ENCODE results near the gene HOXD3. TPM values are rescaled to one million over a fixed set of nuclear protein-coding genes. Genes with fewer than 3 reads are reported as not detected.

Gene HOXD3
- total and polyA plus RNA-seq, 9 of the 15 experiments (the other 6 are each of a cell fraction or from before 2014, with no cell fraction given) = not detected

DNA sequence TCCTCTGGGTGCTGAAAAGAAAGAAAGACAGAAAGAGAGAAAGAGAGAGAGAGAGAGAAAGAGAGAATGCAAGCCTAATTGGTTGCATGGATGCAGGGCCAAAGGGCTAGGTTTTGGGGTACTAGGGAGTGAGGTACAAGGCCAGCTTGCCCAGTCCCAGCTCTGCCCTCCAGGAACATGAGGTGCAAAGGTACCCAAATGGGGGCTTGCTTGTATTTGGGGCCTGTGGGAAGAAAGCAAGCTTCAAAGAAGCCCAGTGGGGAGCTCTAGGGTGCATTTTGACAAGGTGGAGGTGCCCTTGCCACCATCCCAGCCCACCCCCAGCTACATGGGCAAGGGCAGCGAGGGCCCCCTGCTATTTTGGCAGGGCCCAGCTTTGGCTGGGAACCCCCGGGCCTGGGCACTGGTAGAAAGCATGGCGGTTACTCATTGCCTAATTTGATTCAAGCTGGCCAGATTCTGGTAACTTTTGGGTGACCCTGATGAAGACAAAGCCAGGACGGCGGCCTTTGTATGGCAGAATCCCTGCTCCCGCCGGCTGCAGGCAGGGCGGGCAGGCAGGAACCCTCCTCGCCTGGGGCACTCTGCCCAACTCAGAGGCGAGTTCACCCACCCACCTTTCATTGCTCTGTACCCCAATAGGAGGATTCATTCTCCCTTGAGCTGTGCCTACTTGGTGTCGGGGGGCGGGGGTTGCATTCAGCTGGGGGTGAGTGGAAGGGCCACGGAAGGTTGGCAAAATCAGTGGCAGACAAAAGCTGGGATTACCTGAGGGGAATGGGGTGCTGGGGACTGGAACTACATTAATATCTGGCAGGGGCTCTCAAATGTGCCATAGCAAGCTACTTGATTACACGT is 6.3 kb upstream of the HOXD3 start (continued):
- TF ChIP-seq, protein P1, sequence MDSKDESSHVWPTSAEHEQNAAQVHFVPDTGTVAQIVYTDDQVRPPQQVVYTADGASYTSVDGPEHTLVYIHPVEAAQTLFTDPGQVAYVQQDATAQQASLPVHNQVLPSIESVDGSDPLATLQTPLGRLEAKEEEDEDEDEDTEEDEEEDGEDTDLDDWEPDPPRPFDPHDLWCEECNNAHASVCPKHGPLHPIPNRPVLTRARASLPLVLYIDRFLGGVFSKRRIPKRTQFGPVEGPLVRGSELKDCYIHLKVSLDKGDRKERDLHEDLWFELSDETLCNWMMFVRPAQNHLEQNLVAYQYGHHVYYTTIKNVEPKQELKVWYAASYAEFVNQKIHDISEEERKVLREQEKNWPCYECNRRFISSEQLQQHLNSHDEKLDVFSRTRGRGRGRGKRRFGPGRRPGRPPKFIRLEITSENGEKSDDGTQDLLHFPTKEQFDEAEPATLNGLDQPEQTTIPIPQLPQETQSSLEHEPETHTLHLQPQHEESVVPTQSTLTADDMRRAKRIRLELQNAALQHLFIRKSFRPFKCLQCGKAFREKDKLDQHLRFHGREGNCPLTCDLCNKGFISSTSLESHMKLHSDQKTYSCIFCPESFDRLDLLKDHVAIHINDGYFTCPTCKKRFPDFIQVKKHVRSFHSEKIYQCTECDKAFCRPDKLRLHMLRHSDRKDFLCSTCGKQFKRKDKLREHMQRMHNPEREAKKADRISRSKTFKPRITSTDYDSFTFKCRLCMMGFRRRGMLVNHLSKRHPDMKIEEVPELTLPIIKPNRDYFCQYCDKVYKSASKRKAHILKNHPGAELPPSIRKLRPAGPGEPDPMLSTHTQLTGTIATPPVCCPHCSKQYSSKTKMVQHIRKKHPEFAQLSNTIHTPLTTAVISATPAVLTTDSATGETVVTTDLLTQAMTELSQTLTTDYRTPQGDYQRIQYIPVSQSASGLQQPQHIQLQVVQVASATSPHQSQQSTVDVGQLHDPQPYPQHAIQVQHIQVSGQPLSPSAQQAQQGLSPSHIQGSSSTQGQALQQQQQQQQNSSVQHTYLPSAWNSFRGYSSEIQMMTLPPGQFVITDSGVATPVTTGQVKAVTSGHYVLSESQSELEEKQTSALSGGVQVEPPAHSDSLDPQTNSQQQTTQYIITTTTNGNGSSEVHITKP (IDR thresholded peaks at IDR 0.05; ENCODE audit: partially characterized antibody) = no peak
- TF ChIP-seq CCAR2 (IDR thresholded peaks at IDR 0.05; ENCODE audit: low read depth, low read length) (no peak), FOXA3 (CRISPR knock-in tag; conservative IDR thresholded peaks at IDR 0.05 in 1 of 2, IDR thresholded peaks at IDR 0.05 in 1 of 2) (no peak), TAF15 (IDR thresholded peaks at IDR 0.05; ENCODE audit: low read depth, low read length) (no peak)
- TF ChIP-seq, protein P2, sequence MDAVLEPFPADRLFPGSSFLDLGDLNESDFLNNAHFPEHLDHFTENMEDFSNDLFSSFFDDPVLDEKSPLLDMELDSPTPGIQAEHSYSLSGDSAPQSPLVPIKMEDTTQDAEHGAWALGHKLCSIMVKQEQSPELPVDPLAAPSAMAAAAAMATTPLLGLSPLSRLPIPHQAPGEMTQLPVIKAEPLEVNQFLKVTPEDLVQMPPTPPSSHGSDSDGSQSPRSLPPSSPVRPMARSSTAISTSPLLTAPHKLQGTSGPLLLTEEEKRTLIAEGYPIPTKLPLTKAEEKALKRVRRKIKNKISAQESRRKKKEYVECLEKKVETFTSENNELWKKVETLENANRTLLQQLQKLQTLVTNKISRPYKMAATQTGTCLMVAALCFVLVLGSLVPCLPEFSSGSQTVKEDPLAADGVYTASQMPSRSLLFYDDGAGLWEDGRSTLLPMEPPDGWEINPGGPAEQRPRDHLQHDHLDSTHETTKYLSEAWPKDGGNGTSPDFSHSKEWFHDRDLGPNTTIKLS (IDR thresholded peaks at IDR 0.05; ENCODE audit: borderline replicate concordance, low read depth) = no peak

All from K562 (cell line).